Immature natural killer cell (primary cell): Measurements from ENCODE around the gene SLC7A11. TPM values are rescaled to one million over a fixed set of nuclear protein-coding genes. Genes with fewer than 3 reads are reported as not detected.

Experiments
- DNase-seq, 3 donors: peaks; one replicate each; pipeline ENCODE4 v3.0.0; 2022; ENCODE audit warnings: mixed read lengths in 1 of 3
- H3K27ac Mint-ChIP-seq, 6 donors: one replicate each; pipeline ENCODE4 v1.8.0; 2020; ENCODE audit warnings: mixed read lengths in 6 of 6, mild to moderate bottlenecking in 5 of 6, inconsistent platforms in 4 of 6, moderate library complexity in 3 of 6
- H3K27me3 Mint-ChIP-seq, 3 donors: one replicate each; pipeline ENCODE4 v1.8.0; 2020 to 2021; ENCODE audit warnings: low read depth in 3 of 3, mild to moderate bottlenecking in 3 of 3, mixed read lengths in 3 of 3, moderate library complexity in 3 of 3, inconsistent platforms in 1 of 3
- H3K36me3 Mint-ChIP-seq, 3 donors: one replicate each; pipeline ENCODE4 v1.8.0; 2020; ENCODE audit warnings: mixed read lengths in 3 of 3, inconsistent platforms in 2 of 3, mild to moderate bottlenecking in 2 of 3
- H3K4me1 Mint-ChIP-seq, 2 donors: one replicate each; pipeline ENCODE4 v1.8.0; 2020; ENCODE audit warnings: inconsistent platforms in 2 of 2, mild to moderate bottlenecking in 2 of 2, mixed read lengths in 2 of 2, moderate library complexity in 1 of 2
- H3K4me3 Mint-ChIP-seq, 5 donors: one replicate each; pipeline ENCODE4 v1.8.0; 2020; ENCODE audit warnings: mild to moderate bottlenecking in 5 of 5, mixed read lengths in 5 of 5, inconsistent platforms in 3 of 5, moderate library complexity in 3 of 5
- H3K9me3 Mint-ChIP-seq, 6 donors: one replicate each; pipeline ENCODE4 v1.8.0; 2020; ENCODE audit warnings: mild to moderate bottlenecking in 6 of 6, mixed read lengths in 6 of 6, inconsistent platforms in 4 of 6, moderate library complexity in 3 of 6
- polyA plus RNA-seq, 3 donors: library from polyadenylated mRNA; unstranded; fragments of 300-500 nt; fragmentation: Illumina TruSeq; gene quantifications; one replicate each; pipeline ENCODE4 v1.2.3, GENCODE V29; 2021

SLC7A11 gene
- polyA plus RNA-seq, 3 donors from 2014 or later, result not detected

- DNase-seq, result no peak
- Mint-ChIP-seq H3K4me3 (no peak overlapping the region), H3K36me3 (no peaks in the 10 kb centered on the region), H3K4me1 (no peaks in the 10 kb centered on the region), H3K9me3 (peaks cover 0 to 15% (median 9%) of the 10 kb centered on the region in 6 donors), H3K27me3 (peaks cover 0 to 4% (median 3%) of the 10 kb centered on the region in 3 donors), H3K27ac (no peak overlapping the region)
These were observed 53.6 kb downstream of the SLC7A11 start for GRCh38 chr4:138188406-138189084.

- Mint-ChIP-seq H3K4me3 (no peak overlapping the region), H3K27ac (no peak overlapping the region), H3K36me3 (no peaks in the 10 kb centered on the region), H3K4me1 (no peaks in the 10 kb centered on the region), H3K27me3 (peaks cover 0 to 3% (median 3%) of the 10 kb centered on the region in 3 donors), H3K9me3 (peaks cover 0 to 16% (median 7%) of the 10 kb centered on the region in 6 donors)
- DNase-seq, result no peak
These were observed 56.1 kb downstream of the SLC7A11 start for GRCh38 chr4:138185859-138186645.

GRCh38 chr4:138184886-138185285, 57.3 kb downstream of the SLC7A11 start:
- no peak for DNase-seq
- peaks cover 0 to 20% (median 6%) of the 10 kb centered on the region in 6 donors for H3K9me3 Mint-ChIP-seq
- no peaks in the 10 kb centered on the region for H3K4me1 Mint-ChIP-seq
- no peak overlapping the region for H3K4me3 Mint-ChIP-seq
- peaks cover 0 to 3% (median 3%) of the 10 kb centered on the region in 3 donors for H3K27me3 Mint-ChIP-seq
- no peak overlapping the region for H3K27ac Mint-ChIP-seq
- no peaks in the 10 kb centered on the region for H3K36me3 Mint-ChIP-seq

- no peaks in the 10 kb centered on the region for H3K36me3 Mint-ChIP-seq
- no peak overlapping the region for H3K27ac Mint-ChIP-seq
- peaks cover 0 to 20% (median 6%) of the 10 kb centered on the region in 6 donors for H3K9me3 Mint-ChIP-seq
- no peaks in the 10 kb centered on the region for H3K4me1 Mint-ChIP-seq
- H3K27me3 Mint-ChIP-seq, result peaks cover 0 to 3% (median 3%) of the 10 kb centered on the region in 3 donors
- no peak for DNase-seq
- H3K4me3 Mint-ChIP-seq, result no peak overlapping the region
These were observed 59.2 kb downstream of the SLC7A11 start for GRCh38 chr4:138182838-138183426.

- no peak for DNase-seq
- no peaks in the 10 kb centered on the region for H3K36me3 Mint-ChIP-seq
- H3K27me3 Mint-ChIP-seq, result peaks cover 0 to 3% (median 3%) of the 10 kb centered on the region in 3 donors
- H3K4me3 Mint-ChIP-seq, result no peak overlapping the region
- H3K9me3 Mint-ChIP-seq, result peaks cover 0 to 20% (median 7%) of the 10 kb centered on the region in 6 donors
- no peaks in the 10 kb centered on the region for H3K4me1 Mint-ChIP-seq
- H3K27ac Mint-ChIP-seq, result no peak overlapping the region
These were observed 60.9 kb downstream of the SLC7A11 start for GRCh38 chr4:138181287-138181686.

- peaks cover 0 to 16% (median 9%) of the 10 kb centered on the region in 6 donors for H3K9me3 Mint-ChIP-seq
- no peak for DNase-seq
- no peaks in the 10 kb centered on the region for H3K27me3 Mint-ChIP-seq
- no peak overlapping the region for H3K27ac Mint-ChIP-seq
- H3K4me1 Mint-ChIP-seq, result no peaks in the 10 kb centered on the region
- no peak overlapping the region for H3K4me3 Mint-ChIP-seq
- H3K36me3 Mint-ChIP-seq, result no peaks in the 10 kb centered on the region
These were observed 63.6 kb downstream of the SLC7A11 start for GRCh38 chr4:138178566-138178965.

GRCh38 chr4:138177278-138177968, 64.7 kb downstream of the SLC7A11 start:
- no peak for DNase-seq
- H3K4me3 Mint-ChIP-seq, result no peak overlapping the region
- H3K9me3 Mint-ChIP-seq, result peaks cover 0 to 16% (median 7%) of the 10 kb centered on the region in 6 donors
- no peak overlapping the region for H3K27ac Mint-ChIP-seq
- H3K4me1 Mint-ChIP-seq, result no peaks in the 10 kb centered on the region
- no peaks in the 10 kb centered on the region for H3K27me3 Mint-ChIP-seq
- H3K36me3 Mint-ChIP-seq, result no peaks in the 10 kb centered on the region

GRCh38 chr4:138174981-138175794, 67.0 kb downstream of the SLC7A11 start:
- Mint-ChIP-seq H3K27ac (no peak overlapping the region), H3K4me3 (no peak overlapping the region), H3K36me3 (no peaks in the 10 kb centered on the region), H3K9me3 (peaks cover 0 to 16% (median 4%) of the 10 kb centered on the region in 6 donors), H3K27me3 (no peaks in the 10 kb centered on the region), H3K4me1 (no peaks in the 10 kb centered on the region)
- no peak for DNase-seq

- Mint-ChIP-seq H3K36me3 (no peaks in the 10 kb centered on the region), H3K27me3 (no peaks in the 10 kb centered on the region), H3K27ac (no peak overlapping the region), H3K4me1 (no peaks in the 10 kb centered on the region), H3K9me3 (peaks cover 0 to 23% (median 7%) of the 10 kb centered on the region in 6 donors), H3K4me3 (no peak overlapping the region)
- no peak for DNase-seq
These were observed 77.9 kb downstream of the SLC7A11 start for GRCh38 chr4:138164208-138164607.

GRCh38 chr4:138163171-138163570, 79.0 kb downstream of the SLC7A11 start:
- Mint-ChIP-seq H3K27me3 (no peaks in the 10 kb centered on the region), H3K36me3 (no peaks in the 10 kb centered on the region), H3K27ac (no peak overlapping the region), H3K9me3 (peaks cover under 1 to 30% (median 9%) of the 10 kb centered on the region in 6 donors), H3K4me1 (no peaks in the 10 kb centered on the region), H3K4me3 (no peak overlapping the region)
- no peak for DNase-seq

- H3K27ac Mint-ChIP-seq, result no peak overlapping the region
- H3K27me3 Mint-ChIP-seq, result no peaks in the 10 kb centered on the region
- H3K4me3 Mint-ChIP-seq, result no peak overlapping the region
- no peaks in the 10 kb centered on the region for H3K36me3 Mint-ChIP-seq
- no peak for DNase-seq
- H3K4me1 Mint-ChIP-seq, result no peaks in the 10 kb centered on the region
- H3K9me3 Mint-ChIP-seq, result peaks cover 2 to 31% (median 13%) of the 10 kb centered on the region in 6 donors
These were observed 79.9 kb downstream of the SLC7A11 start for GRCh38 chr4:138162259-138162658.

GRCh38 chr4:138161351-138161750, 80.8 kb downstream of the SLC7A11 start:
- Mint-ChIP-seq H3K27me3 (no peaks in the 10 kb centered on the region), H3K4me1 (no peaks in the 10 kb centered on the region), H3K36me3 (no peaks in the 10 kb centered on the region), H3K27ac (no peak overlapping the region), H3K9me3 (peaks cover 2 to 33% (median 13%) of the 10 kb centered on the region in 6 donors), H3K4me3 (no peak overlapping the region)
- DNase-seq, result no peak

GRCh38 chr4:138158746-138159297, 83.3 kb downstream of the SLC7A11 start:
- no peak for DNase-seq

More at GRCh38 chr4:138158746-138159297, 83.3 kb downstream of the SLC7A11 start:
- no peak overlapping the region for H3K4me3 Mint-ChIP-seq
- no peaks in the 10 kb centered on the region for H3K27me3 Mint-ChIP-seq
- no peaks in the 10 kb centered on the region for H3K36me3 Mint-ChIP-seq
- no peaks in the 10 kb centered on the region for H3K4me1 Mint-ChIP-seq
- H3K9me3 Mint-ChIP-seq, result peaks cover 2 to 35% (median 14%) of the 10 kb centered on the region in 6 donors
- H3K27ac Mint-ChIP-seq, result no peak overlapping the region
